Endometrial microvascular endothelial cells (primary cell): ENCODE data around the gene PLEKHA8. TPM values are rescaled to one million over a fixed set of nuclear protein-coding genes. Genes with fewer than 3 reads are reported as not detected.

Experiments used
- in situ Hi-C: cut with HindIII; loops from 2 replicates; pipeline ENCODE4 v1.10.0; 2017; ENCODE audit warnings: low sequenced_read_pairs, low pct_unique_long_range_greater_than_20kb; ENCODE audit errors: inconsistent ontology term
- total RNA-seq: library from RNA; depleted of rRNA; stranded (reverse); fragments of >200 nt; gene quantifications from one replicate; pipeline ENCODE4 v1.2.3, GENCODE V29; 2015; ENCODE audit errors: inconsistent ontology term

PLEKHA8 gene
- total RNA-seq, 1 donor from 2014 or later = 7.0 TPM

- in situ Hi-C loops = no loop called here
Observed at GRCh38 chr7:30157204-30157603, 129.0 kb downstream of the PLEKHA8 start.

DNA sequence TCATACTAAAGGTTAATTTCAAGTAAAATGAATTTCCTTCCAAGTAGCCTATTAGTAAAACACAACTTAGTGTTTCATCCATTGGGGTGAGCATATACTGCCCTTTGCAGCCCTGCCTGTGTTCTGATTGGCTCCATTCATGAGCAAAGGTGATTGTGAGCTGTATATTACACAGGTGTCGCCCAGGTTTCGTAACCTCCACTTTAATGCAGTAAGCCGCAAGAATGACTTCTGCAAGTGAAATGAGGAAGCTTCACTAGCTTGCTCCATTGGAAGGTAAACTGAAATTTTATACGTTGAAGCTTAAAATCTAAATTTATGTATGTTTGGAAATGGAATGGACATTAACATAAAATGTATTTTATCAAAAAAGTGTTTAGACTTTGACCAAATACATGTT, 131.0 kb downstream of the PLEKHA8 start:
- in situ Hi-C loops = no loop called here

- in situ Hi-C loops = no loop called here
Observed at GRCh38 chr7:30159698-30160143, 131.5 kb downstream of the PLEKHA8 start.

- in situ Hi-C loops = no loop called here
Observed at GRCh38 chr7:30160329-30160728, 132.1 kb downstream of the PLEKHA8 start.

DNA sequence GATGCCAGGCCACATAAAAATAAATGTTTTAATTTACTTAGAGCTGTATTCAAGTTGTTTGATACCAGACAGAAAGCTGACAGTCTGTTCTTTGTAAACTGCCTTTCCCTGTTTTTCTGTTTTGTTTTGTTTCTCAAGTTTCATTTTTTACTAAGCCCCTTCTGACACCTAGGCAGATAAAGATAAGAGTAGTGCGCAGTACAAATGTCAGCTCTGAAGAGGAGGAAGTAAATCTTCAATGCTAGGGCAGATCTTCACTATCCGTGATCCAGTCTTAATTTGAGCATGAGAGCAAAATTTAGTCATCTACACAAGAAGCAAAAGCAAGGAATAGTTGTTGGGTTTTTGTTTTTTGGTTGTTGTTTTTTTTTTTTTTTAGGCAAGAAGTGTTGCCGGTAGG, 133.9 kb downstream of the PLEKHA8 start:
- in situ Hi-C loops = no loop called here

- in situ Hi-C loops = no loop called here
Observed at GRCh38 chr7:30162622-30163124, 134.5 kb downstream of the PLEKHA8 start.

DNA sequence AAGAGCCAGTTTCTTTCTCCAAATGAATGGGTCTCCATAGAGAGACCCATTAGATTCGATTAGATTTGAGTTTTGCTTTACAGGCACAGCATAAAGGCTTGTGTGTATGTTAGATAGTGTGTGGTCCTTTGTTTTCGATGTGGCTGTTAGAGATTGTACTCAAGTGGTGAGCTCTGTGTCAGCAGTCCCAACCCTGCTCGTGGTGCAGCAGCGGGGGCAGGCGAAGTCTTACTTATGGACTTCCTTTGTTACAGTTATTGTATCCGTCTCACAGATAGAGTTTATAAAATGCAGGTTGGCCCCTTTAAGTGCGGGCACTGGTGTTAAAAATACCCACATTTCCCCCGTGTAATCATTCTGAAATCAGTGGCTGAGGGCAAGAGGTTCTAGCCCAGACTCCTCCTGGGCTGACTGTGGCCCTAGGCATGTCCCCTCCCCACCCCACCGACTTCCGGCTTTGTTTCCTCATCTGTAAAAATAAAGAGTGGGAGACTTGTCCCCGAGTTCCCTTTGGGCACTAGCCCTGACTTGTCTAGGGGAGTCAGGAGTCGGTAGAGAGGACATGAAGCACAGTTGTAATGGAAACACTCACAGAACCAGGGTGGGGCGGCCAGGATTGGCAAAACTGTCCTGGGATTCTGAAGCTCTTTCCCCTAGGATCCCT, 135.2 kb downstream of the PLEKHA8 start:
- in situ Hi-C loops = no loop called here

- in situ Hi-C loops = no loop called here
Observed at GRCh38 chr7:30164567-30164966, 136.4 kb downstream of the PLEKHA8 start.

- in situ Hi-C loops = no loop called here
Observed at GRCh38 chr7:30165590-30165989, 137.4 kb downstream of the PLEKHA8 start.

DNA sequence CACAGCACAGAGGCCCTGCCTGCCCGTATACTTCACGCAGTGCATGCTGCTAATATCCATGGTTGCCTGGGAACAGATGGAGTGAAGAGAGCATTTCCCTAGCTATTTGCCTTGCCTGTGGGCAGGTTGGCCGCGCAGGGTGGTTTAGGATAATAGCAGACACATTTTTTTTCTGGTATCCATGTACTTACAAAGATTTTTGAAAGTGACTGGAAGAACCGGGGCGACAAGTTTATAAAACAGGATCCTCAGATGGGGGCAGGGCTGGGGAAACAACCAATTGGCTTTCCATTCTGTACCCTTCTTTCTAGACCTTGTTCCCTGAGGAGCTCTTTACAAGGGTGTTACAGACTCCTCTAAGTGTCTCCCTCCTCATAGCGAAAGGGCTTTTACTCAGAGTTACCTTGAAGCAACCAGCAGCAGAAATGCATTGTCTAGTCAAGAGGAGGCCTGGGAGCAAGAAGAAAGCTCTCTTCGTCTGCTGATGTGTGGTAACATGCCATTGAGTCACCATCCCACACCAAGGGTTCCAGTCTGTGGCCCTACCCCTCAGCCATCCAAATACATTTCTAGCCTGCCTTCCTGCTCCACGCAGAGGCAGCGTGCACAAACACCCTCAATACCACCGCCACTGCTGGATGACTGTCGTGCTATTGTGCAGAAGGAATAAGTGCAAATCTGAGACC, 138.1 kb downstream of the PLEKHA8 start:
- in situ Hi-C loops = no loop called here

GRCh38 chr7:30166841-30167235, 138.6 kb downstream of the PLEKHA8 start:
- in situ Hi-C loops = no loop called here

GRCh38 chr7:30167901-30168300, 139.7 kb downstream of the PLEKHA8 start:
- in situ Hi-C loops = no loop called here

DNA sequence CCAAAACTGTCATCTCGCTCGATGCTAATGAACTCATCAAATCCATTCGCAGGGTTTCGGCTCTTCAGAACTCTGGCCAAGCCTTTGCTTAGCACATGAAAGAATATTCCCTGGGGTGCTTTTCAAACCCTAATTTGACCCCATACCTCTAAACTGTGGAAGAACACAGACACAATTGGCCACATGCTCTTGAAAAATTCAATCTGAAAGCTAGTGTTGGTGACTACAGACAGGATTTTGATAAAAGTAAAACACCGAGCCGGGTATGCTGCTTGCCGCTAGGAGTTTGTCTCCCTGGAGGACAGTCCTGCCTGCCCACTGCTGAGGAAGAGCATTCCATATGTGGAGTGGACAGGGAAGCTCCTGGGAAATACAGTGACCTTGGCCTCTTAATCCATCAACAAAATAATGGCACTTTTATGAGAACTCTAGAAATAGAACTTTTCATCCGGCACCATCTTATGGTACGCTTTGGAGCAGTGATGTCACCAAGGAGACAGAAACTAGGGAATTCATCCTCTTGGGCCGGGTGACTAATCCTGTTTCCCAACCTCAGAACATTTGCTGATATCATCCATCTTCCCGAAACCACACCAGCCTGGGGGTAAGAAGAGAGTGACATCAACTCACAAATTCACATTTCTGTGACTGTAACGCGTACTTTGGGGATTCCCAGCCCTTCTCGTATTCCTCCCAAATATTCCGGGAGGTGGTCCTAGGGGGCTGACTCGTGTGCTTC, 140.8 kb downstream of the PLEKHA8 start:
- in situ Hi-C loops = no loop called here

DNA sequence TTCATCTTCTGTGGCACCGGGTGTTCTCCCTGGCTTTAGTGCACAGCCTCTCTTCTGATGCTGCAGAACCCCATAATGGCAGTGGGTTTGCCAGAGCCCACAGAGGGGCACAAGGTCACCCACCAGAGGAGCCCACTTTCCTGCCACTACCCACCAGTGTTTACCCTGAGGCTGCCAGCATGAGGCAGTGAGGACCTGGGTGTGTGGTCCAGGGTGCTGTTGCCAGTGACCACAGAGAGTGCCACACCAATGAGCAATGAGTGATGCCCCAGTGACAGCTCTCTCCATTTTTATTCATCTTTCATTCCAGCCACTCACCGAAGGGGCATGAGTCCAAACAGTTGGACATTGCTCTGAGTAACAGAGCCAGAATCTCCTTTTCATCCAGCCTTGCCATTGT, 141.4 kb downstream of the PLEKHA8 start:
- in situ Hi-C loops = no loop called here

DNA sequence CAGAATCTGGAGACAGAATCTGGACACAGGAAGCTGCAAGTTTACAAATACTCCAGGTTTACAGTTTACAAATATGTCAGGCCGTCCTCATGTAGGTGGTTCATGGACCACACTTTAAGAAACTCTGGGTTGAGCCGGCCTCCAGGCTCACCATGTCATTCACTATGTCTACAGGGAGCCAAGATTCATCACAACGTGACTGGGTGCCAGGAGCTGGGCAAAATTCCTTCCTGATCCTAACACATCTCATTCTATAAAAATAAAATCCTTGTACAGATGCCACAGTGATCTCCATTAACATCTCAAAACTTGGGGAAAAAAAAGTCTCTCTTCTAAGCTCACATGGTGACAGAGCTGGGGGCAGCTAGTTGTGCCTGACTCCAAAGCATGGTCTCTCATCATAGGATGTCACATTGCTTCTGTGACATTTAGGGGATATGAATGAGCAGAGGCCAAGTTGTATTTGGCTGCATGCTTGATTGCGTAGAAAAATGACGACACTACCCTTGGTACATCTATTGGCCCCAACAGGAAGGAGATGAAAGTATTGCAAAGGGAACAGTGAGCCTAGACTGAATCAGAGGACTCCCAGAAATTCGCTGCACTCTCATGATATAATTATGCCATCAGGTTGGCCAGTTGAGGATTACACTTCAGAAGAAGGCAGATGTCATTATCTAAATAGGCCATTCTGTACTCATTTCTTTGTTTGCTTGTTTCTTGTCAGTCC, 142.4 kb downstream of the PLEKHA8 start:
- in situ Hi-C loops = no loop called here

DNA sequence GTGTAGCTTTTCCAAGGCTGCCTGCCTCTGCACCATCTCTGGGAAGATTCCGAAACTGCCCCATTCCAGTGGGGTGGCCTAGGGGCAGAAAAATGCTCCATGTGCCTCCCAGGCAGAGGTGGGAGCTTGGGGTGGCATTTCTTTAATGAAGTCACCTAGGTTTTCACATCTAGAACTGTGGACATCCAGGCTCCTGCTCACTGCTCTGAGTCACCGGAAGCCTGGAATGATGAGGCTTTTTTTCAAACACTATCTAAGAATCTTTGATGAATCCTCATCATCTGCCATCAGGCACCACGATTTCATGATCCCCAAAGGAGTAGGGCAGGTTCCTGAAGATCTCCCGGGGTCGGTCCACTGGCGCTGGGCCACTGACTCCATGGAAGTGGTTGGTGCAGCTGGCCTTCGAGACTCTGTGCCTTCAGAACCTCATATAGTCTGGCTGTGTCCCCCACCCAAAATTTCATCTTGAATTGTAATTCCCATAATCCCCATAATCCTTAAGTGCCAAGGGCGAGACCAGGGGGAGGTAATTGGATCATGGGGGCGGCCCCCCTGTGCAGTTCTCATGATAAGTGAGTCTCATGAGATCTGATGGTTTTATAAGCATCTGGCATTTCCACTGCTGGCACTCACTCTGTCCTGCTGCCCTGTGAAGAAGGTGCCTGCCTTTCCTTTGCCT, 143.7 kb downstream of the PLEKHA8 start:
- in situ Hi-C loops = no loop called here

DNA sequence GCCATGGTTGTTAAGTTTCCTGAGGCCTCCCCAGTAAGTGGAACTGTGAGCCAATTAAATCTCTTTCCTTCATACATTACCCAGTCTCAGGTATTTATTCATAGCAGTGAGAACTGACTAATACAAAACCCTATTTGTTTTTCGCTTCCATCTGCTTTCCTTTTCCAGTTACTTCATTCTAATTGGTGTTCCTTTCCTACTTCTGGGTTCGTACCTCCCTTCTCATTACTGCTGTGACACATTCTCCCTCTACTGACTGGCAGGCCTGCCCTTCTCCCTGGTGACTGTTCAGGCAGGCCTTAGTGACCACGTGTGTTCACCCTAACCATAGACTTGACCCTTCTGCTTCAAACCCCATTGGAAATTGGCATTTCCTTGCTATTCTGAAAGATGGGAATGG, 144.2 kb downstream of the PLEKHA8 start:
- in situ Hi-C loops = no loop called here

- in situ Hi-C loops = no loop called here
Observed at GRCh38 chr7:30173058-30173897, 145.1 kb downstream of the PLEKHA8 start.
